ENCODE data around the gene KCNMA1. TPM values are rescaled to one million over a fixed set of nuclear protein-coding genes. Genes with fewer than 3 reads are reported as not detected.

Gene KCNMA1
- total RNA-seq, 4 donors from 2014 or later: 68.4 to 170 (median 119) TPM

- in situ Hi-C loops (cut with MboI; ENCODE audit: low pct_ligation_motif_present in 1 of 4, low pct_unique_long_range_greater_than_20kb in 1 of 4, low sequenced_read_pairs in 3 of 4): no loop called here
- WGBS, 2 donors (ENCODE audit: low coverage in 1 of 2): 35 to 50% methylated on average over 4 to 12 of the region's 12 CpGs
- no peak overlapping the region for H3K4me3 ChIP-seq
- peaks cover 0 to 16% (median 3%) of the 10 kb centered on the region in 4 donors for H3K4me1 ChIP-seq
- H3K27ac ChIP-seq: no peak overlapping the region
- intact Hi-C loops (cut with DNase I; ENCODE audit: low total_unique reads): no loop called here
- H3K9me3 ChIP-seq: no peaks in the 10 kb centered on the region
- DNase-seq: no peak
- TF ChIP-seq, protein P1, sequence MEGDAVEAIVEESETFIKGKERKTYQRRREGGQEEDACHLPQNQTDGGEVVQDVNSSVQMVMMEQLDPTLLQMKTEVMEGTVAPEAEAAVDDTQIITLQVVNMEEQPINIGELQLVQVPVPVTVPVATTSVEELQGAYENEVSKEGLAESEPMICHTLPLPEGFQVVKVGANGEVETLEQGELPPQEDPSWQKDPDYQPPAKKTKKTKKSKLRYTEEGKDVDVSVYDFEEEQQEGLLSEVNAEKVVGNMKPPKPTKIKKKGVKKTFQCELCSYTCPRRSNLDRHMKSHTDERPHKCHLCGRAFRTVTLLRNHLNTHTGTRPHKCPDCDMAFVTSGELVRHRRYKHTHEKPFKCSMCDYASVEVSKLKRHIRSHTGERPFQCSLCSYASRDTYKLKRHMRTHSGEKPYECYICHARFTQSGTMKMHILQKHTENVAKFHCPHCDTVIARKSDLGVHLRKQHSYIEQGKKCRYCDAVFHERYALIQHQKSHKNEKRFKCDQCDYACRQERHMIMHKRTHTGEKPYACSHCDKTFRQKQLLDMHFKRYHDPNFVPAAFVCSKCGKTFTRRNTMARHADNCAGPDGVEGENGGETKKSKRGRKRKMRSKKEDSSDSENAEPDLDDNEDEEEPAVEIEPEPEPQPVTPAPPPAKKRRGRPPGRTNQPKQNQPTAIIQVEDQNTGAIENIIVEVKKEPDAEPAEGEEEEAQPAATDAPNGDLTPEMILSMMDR (IDR thresholded peaks at IDR 0.05): peak; percentile 73 to 86 (median 81)
- no peak for TF ChIP-seq EP300 (IDR thresholded peaks at IDR 0.05; ENCODE audit: low read depth)
- no peaks in the 10 kb centered on the region for H3K36me3 ChIP-seq
- H3K27me3 ChIP-seq: no peaks in the 10 kb centered on the region
These were observed 525.7 kb downstream of the KCNMA1 start for GRCh38 chr10:77111611-77112550.

GRCh38 chr10:77110757-77111156 is 526.9 kb downstream of the KCNMA1 start:
- intact Hi-C loops (cut with DNase I; ENCODE audit: low total_unique reads): no loop called here
- H3K27me3 ChIP-seq: no peaks in the 10 kb centered on the region
- in situ Hi-C loops (cut with MboI; ENCODE audit: low pct_ligation_motif_present in 1 of 4, low pct_unique_long_range_greater_than_20kb in 1 of 4, low sequenced_read_pairs in 3 of 4): no loop called here
- H3K36me3 ChIP-seq: no peaks in the 10 kb centered on the region
- 64 to 80% methylated on average over 1 to 4 of the region's 4 CpGs for WGBS, 2 donors (ENCODE audit: low coverage in 1 of 2)
- peaks cover 0 to 16% (median 3%) of the 10 kb centered on the region in 4 donors for H3K4me1 ChIP-seq
- H3K4me3 ChIP-seq: no peak overlapping the region
- no peak for DNase-seq
- no peak overlapping the region for H3K27ac ChIP-seq
- TF ChIP-seq, protein P1 (IDR thresholded peaks at IDR 0.05): no peak
- no peak for TF ChIP-seq EP300 (IDR thresholded peaks at IDR 0.05; ENCODE audit: low read depth)
- TF ChIP-seq POLR2AphosphoS5 (IDR thresholded peaks at IDR 0.05): no peak
- no peak for TF ChIP-seq POLR2A (IDR thresholded peaks at IDR 0.05)
- H3K9me3 ChIP-seq: no peaks in the 10 kb centered on the region

DNA sequence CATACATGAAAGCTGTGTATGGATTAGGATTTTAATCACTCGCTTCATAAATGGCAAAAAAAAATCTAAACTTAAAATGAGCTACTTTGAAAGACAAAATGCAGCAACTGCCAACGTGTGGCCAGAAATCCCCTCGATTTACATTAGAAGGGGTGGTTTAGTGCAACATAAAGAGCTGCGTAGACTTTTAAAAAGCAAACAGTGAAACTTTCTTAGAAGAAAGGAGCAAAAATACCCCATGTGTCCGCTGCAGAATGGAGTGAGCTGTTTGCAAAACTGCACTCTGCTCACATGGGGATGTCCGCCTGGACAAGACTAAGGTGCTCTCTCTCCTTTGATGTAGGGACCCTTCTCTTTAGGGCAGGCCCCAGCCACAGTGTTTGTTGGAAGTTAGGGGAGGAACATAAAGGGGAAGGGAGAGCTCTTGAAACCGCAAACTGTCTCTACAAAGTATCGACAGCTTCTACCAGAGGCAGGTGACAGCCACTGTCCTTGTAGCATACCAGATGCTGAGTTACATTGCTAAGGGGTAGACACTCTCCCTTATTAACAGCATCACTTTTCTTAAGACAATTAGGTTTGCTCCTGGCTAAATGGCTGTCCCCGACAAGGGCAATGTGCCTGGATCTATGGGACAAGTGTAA is 528.1 kb downstream of the KCNMA1 start:
- no peak overlapping the region for H3K27ac ChIP-seq
- intact Hi-C loops (cut with DNase I; ENCODE audit: low total_unique reads) (no loop called here), in situ Hi-C loops (cut with MboI; ENCODE audit: low pct_ligation_motif_present in 1 of 4, low pct_unique_long_range_greater_than_20kb in 1 of 4, low sequenced_read_pairs in 3 of 4) (no loop called here)
- H3K36me3 ChIP-seq: no peaks in the 10 kb centered on the region
- H3K9me3 ChIP-seq: no peaks in the 10 kb centered on the region
- peaks cover 0 to 19% (median 3%) of the 10 kb centered on the region in 4 donors for H3K4me1 ChIP-seq
- no peak for DNase-seq
- no peak overlapping the region for H3K4me3 ChIP-seq
- TF ChIP-seq, protein P1 (IDR thresholded peaks at IDR 0.05): no peak
- TF ChIP-seq EP300 (IDR thresholded peaks at IDR 0.05; ENCODE audit: low read depth) (no peak), POLR2A (IDR thresholded peaks at IDR 0.05) (no peak), POLR2AphosphoS5 (IDR thresholded peaks at IDR 0.05) (no peak)
- 89% methylated on average over 6 to 9 of the region's 9 CpGs for WGBS, 2 donors (ENCODE audit: low coverage in 1 of 2)
- no peaks in the 10 kb centered on the region for H3K27me3 ChIP-seq

DNA sequence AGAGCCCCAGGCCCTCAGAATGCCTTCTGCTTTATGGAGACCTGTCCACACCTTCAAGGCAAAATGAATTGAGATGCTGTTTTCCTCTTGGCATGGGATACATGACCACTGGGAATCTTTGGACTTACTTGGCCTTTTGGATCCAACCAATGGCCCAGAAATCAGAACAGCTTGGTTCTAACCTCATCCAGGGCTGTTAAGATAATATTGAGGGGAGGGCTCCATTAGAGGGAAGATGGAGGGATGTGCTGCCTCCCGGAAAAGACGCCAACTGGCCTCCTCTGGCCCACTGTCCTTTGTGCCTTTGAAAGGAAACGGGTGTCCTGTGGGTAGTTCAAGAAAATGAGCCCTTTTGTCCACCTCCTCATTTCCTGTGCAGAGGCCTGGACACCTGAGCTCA is 530.9 kb downstream of the KCNMA1 start:
- H3K36me3 ChIP-seq: no peaks in the 10 kb centered on the region
- H3K27me3 ChIP-seq: no peaks in the 10 kb centered on the region
- no peak overlapping the region for H3K4me3 ChIP-seq
- H3K27ac ChIP-seq: no peak overlapping the region
- intact Hi-C loops (cut with DNase I; ENCODE audit: low total_unique reads): no loop called here
- peaks cover 0 to 8% (median 1%) of the 10 kb centered on the region in 4 donors for H3K4me1 ChIP-seq
- no peak for DNase-seq
- no peaks in the 10 kb centered on the region for H3K9me3 ChIP-seq
- 90% methylated on average over 3 of the region's 3 CpGs; no CpG with 5 or more reads in 1 of the 2 donors for WGBS, 2 donors (ENCODE audit: low coverage in 1 of 2)
- in situ Hi-C loops (cut with MboI; ENCODE audit: low pct_ligation_motif_present in 1 of 4, low pct_unique_long_range_greater_than_20kb in 1 of 4, low sequenced_read_pairs in 3 of 4): no loop called here
- TF ChIP-seq EP300 (IDR thresholded peaks at IDR 0.05; ENCODE audit: low read depth): no peak
- TF ChIP-seq POLR2AphosphoS5 (IDR thresholded peaks at IDR 0.05): no peak
- no peak for TF ChIP-seq POLR2A (IDR thresholded peaks at IDR 0.05)
- TF ChIP-seq, protein P1 (IDR thresholded peaks at IDR 0.05): no peak
